ENCODE measurements around the gene LARP6. TPM values are rescaled to one million over a fixed set of nuclear protein-coding genes. Genes with fewer than 3 reads are reported as not detected.
"Not testable (repeated sequence)": the region's sequence is repeated elsewhere in the genome, so short reads cannot be mapped to it uniquely, and the experiment has no call there.

Gene LARP6
- total RNA-seq, 1 donor from 2014 or later = 8.9 TPM

DNA sequence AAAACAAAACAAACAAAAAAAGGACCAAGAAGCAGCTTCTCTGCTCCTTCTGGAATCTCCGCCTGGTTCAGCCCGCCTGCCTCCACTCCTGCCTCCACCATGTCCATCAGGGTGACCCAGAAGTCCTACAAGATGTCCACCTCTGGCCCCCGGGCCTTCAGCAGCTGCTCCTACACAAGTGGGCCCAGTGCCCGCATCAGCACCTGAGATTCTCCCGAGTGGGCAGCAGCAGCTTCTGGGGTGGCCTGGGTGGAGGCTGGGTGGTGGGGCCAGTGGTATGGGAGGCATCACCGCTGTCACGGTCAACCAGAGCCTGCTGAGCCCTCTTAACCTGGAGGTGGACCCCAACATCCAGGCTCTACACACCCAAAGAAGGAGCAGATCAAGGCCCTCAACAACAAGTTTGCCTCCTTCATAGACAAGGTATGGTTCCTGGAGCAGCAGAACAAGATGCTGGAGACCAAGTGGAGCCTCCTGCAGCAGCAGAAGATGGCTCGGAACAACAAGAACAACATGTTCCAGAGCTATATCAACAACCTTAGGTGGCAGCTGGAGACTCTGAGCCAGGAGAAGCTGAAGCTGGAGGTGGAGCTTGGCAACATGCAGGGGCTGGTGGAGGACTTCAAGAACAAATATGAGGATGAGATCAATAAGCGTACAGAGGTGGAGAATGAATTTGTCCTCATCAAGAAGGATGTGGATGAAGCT lies 4.8 kb upstream of the LARP6 start:
- not testable (repeated sequence) for DNase-seq

DNA sequence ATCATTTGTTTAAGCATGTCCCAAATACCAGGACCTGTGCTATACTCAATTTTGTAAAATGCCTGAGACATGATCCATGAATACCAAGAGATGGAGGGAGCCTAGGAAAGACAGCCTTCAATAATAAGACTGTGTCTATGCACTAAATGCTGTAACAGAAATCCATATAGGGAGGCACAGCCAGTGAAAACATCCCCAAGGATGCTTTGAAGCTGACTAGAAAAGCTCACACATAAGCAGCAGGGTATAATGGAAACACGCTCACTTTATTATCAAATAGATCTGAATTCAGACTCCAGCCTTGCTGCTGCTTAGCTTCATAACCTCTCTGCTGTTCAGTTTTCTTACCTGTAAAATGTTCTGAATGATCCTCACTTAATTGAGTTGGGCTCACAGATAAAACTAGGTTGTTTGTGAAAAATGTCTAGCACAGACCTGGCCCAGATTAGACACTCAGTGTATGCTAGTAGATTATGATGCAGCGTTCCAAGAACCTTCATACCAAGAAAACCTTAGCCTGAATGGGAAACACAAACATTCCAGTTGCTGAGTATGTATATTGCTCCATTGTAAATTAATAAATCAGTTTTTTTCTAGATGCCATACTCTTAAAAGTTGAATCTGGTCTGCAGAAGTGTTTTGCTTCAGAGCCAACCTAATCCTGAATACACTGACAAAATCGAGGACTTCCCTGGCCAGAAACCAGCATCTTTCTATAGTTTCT lies 3.8 kb upstream of the LARP6 start:
- peak; percentile 6 for DNase-seq

DNA sequence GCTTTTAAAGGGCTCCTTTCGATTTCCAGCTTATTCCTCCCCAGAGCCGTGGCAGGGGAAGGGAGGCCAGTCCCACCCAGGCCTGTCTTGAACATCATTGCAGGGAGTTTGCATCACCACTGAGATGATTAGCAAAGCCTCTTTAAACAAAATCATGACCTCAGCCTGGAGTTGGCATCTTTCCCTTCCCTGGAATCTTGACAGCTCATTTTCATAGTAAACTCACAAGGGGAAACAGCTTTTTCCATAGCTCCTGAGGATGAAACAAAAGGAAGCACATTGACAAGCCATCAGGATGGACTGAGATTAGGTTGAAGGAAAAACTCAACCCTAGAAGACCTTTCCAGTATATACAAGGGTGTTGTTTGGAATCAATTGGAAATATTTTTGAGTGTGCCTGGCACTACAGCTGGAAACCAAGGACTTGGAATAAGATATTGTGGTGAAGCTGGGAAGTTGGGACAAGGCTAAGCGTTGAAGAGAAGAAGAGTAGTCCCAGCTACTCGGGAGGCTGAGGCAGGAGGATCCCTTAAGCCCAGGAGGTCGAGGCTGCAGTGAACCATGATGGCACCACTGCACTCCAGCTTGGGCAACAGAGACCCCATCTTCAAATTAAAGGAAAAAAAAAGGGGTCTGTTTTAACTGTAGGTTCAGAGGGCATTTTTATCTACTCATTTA lies 3.1 kb upstream of the LARP6 start:
- DNase-seq = peak; percentile 85

DNA sequence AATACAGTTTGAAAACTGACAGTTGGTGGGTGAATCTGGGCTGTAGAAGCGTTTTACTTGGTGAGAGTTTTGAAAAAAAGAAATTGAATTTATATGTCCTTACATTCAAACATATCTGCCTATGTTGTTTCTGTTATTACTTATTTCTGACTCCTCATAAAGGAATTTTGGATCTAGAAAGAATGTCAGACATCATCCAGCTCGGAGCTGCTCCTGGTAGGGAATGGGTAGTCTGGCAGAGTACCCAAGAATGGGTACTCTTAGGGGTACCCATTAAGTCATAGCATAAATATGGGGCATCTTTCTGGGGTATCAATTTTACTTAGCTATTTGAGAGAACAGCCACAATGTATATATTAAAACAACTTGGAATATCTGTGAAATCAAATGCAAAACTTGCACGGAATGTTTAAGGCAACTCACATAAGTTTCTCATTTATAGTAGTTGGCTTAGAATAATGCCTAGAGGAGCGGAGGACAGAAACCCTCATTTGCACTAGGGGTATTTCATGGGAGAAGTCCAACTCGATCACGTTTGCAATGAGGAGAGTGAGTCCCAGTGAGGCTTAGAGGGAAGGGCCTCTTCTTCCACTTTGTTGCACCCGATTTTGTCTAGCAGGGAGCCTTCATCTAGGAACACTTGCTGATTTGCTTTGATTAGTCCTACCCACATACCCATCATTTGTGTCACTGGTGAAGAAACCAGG lies 2.4 kb upstream of the LARP6 start:
- DNase-seq = peak; percentile 27

DNA sequence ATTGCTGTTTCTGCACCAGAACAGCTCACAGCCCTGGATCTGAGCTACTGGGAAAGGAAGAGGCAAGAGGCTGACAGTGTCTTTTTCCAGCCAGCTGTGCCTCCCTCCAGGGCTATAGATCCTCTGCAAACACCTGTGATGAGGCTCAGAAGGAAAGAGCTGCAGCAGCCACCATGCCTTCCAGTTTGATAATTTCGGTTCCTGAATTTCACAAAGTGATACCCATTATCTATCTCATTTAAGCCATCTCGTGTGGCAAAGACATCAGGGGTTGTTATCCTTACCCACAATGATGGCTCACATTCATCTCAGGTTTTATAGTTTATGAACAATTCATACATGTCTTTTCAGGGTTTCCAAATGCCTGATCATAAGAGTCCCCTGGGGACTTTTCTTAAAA lies 1.8 kb upstream of the LARP6 start:
- no peak for DNase-seq

DNA sequence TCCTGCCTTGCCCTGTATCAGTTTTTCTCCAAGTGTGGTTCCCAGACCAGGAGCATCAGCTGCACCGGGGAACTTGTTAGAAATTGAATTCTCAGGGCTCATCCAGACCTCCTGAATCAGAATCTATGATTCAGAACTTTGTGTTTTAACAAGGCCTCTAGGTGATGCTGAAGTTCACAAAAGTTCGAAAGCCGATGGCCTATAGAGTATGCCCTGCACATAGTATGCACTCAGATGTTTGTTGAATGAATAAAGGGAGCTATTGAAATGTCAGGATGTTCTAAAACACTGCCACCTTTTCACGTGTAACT lies 664 bp upstream of the LARP6 start:
- DNase-seq = peak; percentile 47

DNA sequence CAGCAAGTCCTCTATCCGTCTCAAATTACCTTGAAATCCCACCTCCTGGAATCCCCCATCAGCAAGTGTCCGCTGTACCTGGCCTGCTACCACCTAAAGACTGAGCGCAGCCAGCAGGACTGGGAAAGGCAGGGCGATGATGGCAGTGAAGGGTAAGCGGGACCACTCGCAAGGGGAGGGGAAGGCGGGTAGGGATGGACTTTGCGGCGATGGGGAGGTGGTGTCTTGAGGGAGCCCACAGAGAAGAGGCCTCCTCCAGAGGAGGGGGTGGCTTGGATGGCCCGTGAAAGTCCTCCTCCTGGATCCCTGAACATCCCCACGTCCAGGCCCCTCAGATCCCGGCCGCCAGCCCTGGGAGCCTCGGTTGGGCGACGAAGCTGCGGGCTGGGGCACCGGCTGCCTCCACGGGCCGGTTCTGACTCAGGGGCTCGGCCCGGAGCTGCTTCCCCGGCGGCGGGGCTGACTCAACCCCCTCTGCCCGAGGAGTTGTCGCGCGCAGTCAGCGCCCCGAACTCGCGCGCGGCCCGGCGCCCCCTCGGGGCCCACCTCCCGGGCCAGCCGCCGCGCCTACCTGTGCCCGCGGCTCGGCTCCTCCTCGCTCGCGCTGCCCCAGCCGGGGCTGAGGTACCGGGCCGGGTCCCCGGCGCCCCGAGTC lies 512 bp downstream of the LARP6 start:
- DNase-seq = peak; percentile 61

DNA sequence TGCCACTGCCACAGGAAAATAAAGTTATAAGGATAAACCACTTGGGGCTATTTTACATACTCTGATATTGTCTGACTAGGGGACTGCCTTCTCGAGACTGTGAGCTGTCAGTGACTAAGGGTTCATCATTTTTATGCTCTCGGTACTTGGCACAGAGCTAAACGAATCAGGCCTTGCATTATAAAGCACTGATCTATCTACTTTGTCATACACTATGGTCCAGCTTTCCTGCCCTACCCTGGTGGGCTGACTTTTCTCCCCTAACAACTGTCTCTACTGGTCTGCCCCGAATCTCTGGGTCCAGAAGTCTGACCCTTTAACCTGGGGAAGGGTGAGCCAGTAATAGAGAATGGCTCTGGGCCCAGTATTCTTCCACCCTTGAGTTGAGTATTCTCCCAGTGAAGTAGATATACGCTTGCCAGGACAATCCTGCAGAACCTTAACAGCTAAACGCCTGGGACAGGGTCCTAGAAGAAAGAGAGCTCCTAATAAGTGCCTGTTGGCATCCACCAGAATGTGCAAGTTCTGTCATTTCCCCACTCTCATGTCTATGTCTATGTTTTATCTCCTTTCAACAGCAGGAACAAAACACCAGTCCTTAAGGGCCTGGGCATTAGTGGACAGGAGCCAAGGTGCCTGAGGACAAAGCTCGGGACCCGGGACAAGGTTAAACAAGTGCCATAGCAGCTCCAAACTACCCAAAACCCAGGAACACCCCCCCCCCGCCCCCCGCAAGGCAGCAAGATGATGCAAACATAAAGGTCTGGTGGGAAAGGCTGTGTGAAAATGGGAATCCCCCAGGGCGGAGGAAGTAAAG lies 1.2 kb downstream of the LARP6 start:
- DNase-seq = no peak

DNA sequence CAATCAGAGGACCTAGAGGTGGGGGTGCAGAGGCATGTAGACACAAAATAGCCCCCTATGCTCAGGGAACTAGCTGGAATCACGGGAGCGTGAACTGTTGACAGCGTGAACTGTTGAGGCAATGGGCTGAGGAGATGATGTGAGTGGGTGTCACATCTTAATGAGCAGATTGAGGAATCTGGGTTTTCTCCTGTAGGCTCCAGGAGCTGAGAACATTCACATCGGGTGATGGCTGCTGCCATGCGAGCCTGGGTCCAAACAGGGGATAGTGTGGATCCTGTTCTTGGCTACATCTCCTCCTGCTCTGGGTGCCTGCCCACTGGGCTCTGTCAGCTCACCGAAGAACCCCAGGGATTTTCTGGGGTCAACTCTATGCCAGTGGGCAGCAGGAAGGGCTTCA lies 2.1 kb downstream of the LARP6 start:
- DNase-seq = no peak

DNA sequence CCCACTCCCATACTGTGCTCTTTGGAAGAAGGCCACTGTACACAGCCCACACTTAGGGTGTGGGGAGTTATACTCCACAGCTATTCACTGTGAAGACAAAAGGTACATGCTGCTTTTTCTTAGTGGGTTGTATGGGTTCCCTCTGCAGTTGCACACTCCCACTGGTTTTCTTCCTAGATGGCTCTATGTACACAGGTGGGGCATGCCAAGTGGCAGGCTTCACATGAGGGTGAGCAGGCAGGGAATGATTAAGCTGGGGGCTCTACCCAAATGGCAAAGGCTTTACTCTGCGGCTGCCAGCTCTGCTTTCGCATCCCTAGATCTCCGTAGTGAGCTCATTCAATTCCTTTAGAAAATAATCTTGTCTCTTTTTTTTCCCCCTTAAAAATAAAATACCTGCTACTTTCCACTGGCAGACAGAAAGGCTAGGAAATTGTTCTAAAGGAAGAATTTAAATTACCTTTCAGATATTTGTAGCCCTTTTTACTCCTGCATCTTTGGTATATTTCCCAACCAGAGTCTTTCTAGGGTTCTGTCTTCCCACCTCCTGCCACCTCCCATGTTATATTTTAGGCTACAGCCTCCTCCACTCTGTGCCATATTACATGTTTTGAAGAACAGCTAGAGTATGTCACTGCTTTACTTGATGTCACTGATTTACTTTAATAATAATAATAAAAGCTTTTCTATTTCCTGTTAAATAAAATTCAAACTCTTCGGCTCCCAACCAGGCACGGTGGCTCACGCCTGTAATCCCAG lies 8.2 kb downstream of the LARP6 start:
- DNase-seq = no peak

DNA sequence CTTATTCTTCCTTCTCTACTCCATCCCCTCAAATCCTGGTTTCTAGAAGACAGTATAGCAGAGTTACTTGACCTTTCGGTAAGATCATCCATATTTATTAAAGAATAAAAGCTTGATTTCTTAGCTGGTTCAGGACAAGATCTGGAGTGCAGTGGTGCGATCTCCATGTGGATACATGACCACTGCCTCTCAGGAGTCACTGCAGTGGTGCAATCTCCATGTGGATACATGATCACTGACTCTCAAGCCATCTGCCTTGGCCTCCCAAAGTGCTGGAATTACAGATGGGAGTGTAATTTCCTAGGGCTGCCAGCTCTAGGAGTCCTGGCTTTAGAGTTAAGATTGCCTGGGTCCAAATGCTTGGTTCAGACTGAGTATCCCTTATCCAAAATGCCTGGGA lies 16.5 kb downstream of the LARP6 start:
- DNase-seq = no peak

DNA sequence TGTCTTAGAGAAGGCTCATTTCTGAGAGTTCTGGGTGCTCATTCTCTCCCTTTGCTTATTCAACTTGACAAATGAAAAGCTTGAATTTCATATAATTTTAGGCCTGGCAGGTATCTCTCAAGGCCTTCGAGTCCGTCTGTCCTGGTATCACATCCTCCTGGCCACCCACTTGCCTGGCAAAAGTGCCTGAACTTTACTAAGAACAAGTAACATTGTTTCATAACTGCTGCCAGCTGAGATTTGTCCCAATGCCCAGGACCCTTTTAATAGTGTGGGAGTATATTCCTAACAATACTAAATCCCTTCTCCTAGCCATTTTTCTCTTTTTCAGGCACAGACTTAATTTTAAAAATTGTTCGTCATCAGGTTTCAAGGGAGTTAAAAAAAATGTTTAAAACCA lies 18.1 kb downstream of the LARP6 start:
- DNase-seq = no peak

DNA sequence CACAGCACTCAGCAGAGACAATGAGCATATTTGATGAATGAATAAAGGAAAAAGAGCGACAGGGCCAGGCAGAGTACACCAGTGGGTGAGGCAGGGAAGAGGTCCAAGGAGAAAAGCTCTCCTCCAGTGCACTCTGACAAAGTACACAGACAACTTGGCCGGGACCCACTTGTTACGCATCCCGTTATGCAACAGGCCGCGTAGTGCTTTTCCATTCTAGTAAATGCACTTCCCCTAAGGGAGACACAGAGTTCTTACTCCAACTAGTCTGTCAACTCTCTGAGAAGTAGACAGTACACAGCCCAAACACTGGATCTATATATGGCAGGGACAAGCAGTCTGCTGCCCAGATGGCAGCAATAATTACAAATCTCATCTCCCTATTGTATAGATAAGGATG lies 18.5 kb downstream of the LARP6 start:
- DNase-seq = no peak

DNA sequence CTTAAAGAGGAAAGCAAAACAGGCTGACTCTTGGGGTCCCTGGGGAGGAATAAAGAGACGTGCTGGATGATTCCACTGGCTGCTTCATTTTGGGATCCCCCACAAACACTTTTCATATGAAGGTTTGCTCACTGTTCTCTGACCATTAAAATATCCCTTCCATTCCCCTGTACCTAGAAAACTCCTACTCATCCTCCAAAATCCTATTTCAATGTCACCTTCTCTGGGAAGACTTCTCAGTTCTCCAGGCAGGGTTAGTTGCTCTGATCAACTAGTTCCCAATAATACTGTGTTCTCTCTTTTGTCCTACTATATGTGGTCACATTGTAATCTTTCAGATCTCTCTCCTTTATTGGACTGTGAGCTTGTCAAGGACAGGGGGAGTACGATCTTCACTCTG lies 19.0 kb downstream of the LARP6 start:
- DNase-seq = no peak

DNA sequence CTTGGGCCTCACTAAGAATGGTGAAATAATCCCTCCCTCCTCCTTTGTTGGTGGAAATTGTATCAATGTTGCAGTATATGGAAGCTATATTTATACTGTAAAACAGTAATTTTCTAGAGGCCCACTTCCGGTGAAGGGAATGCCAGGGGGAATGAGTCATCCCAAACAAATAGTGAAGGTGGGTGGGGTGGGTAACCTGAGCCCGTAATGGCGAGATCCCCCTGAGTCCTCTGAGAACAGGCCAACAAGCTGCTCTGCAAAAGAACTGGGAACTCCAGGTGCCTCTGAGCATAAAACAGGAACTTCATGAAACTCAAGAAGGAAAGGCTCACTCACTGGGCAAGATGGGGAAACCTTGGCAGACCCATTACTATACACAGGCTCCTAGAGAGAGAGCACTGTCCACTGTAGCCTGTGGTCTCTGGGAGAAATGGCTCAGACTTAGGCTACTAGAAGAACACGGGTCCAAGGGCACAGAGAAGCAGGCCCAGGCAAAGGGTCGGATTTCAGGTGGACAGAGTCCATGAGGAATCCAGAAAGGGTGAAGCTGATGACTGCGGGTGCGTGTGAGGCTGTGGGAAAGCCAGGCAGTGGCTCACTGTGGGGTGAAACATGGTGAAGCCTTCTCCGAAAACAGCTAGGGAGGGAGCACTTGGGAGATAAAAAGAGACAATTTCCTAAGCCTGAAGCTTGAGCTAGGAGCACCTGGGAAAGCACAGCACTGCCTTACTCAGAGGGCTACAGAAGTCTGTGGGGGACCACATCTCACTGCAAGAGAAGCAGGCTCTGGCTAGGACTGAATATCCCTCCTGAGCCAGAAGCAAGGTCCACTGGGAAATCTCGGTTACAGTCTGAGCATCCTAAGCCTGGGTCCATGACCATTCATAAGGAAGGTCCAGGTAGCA lies 19.8 kb downstream of the LARP6 start:
- peak; percentile 83 for DNase-seq

DNA sequence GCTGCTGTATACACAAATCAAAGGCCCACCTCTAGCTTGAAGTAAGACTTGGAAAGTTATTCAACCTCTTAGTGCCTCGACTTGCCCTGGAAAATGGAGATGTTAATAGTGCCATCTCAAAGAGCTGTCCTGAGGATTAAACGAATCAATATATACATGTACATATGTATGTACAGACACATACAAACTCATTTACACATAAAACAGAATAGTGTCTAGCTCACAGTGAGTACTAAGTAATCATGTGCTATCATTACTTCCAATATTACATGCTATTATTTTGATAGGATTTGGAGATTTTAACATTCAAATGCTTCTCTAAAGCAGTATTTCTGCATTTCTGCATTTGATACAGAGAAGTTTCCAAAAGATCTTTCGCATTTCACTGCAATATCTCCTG lies 20.5 kb downstream of the LARP6 start:
- DNase-seq = no peak

DNA sequence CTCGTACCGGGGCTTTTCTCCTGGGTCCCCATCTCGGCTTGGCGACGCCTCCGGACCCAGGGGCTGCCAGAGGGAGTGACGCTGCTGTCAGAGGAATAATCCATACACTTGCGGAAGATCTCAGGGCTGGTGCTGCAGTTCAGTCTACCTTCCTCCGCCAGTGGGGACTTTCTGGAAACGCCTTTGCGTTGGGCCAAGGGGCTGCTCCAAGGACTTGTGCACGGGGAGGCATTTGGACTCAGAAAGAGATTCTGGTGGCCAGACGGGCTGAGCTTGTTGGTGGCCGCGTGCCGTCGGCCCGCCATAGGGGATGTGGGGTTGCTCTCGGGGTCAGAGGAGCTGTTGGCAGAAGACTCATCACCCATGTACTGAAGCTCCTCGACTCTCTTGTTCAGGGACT lies 21.8 kb downstream of the LARP6 start:
- DNase-seq = no peak

DNA sequence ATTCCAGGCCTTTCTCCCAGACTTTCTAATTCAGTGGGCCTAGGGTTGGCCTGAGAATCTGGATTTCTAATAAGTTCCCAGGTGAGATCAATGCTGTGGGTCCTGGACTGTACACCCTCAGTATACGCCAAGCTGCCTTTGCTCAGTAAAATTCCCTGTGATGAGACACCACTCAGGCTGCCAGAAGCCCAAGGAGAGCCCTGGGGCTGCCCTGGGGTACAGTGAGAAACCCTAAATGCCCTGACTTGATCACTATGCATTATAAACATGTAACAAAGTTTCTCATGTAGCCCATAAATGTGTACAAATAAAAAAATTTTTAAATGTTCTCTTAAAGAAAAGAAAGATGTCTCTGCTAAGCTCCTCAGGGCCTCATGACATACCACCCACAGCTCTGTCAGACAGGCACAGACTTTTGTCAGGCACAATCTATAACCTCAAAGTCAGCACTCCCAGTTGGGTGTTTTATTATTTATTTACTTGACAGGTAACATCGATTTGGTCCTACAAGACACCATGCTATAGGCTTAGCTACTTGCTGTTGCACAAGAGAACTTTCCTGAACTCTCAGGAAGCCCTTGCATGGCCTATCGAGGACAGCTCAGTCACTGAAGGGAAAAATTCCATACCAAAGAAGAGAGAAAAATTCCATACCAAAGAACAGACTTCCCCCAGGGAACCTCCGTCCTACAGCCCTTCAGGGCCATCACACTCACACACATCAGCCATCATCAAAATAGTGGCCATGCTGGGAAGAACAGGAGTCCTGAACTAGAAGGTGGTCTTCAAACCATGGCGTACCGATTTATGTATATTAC lies 22.7 kb downstream of the LARP6 start:
- no peak for DNase-seq

DNA sequence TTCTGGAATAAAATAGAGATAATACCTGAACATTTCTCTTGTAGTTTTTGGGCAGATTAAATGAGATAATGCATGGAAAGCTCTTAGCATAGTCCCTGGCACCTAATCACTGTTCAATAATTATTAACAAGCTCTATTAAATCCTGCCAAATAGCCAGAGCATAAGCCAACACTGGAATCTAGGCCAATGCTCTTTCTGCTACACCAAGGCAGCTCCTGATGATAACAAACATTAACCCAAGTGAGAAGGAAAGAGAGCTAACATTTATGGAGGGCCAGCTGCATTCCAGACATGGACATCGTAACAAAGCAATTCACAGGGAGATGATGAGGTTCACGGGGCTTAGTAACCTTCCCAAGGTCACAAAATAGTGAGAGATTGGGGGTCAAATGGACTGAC lies 23.3 kb downstream of the LARP6 start:
- no peak for DNase-seq

All from tongue (tissue), 2 donors.